ENCODE measurements around the gene EBI3. TPM values are rescaled to one million over a fixed set of nuclear protein-coding genes. Genes with fewer than 3 reads are reported as not detected.

Gene EBI3
- total and polyA plus RNA-seq, 4 donors = 1.8 to 7.8 (median 2.5) TPM

DNA sequence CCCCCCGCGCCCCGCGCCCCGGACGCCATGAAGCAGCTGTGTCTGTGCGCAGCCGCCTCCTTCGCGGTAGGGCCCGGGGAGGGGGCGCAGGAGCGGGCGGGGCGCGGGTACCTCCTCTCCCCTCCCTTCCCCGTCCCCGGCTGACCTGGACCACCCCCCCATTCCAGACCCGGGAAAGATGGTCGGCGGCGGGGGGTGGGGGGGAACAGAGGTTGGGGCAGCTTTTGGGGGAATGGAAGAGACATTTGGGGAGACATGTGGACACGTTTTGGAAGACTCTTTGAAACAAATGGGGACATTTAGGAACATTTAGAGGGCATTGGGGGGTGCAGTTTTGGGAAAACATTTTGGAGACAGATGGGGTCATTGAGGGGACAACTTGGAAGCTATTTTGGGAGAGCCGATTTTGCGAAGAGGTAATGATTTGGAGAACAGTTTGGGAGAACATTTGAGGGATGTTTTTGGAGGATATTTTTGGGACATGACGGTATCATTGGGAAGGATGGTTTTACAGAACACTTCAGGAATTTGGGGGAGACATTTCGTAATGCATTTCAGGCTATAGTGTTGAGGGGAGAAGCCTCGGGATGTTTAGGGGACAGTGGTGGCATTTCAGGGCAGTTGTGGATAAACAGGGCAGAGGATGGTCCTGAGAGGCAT is 30.7 kb upstream of the EBI3 start:
- H3K36me3 ChIP-seq (ENCODE audit: control insufficient read depth in 4 of 4, insufficient read depth in 3 of 4, low read depth in 1 of 4, low read length in 3 of 4) = no peaks in the 10 kb centered on the region
- WGBS = 22% methylated on average over 28 of the region's 28 CpGs

DNA sequence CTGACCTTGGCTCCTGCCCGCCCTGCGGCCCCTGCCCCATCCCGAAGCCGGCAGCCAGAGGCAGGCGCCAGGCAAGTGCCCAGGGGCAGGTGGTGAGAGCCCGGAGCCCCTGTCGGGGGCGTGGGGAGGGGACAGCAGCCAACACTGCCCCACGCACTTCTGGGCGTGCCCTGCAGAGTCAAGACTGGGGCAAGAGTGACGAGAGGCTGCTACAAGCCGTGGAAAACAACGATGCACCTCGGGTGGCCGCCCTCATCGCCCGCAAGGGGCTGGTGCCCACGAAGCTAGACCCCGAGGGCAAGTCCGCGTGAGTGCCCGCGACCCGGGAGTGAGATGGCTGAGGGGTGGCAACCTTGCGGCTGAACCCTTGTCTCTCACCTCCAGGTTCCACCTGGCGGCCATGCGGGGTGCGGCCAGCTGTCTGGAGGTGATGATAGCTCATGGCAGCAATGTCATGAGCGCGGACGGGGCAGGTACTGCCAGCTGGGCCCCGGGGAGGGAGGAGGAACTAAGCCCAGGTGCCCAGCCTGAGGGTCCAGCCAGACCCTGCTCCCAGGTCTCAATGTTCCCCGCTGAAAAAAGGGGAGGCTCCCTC is 29.5 kb upstream of the EBI3 start:
- no peak for DNase-seq (ENCODE audit: low spot score)
- H3K27me3 ChIP-seq (ENCODE audit: control insufficient read depth in 4 of 4, insufficient read depth in 4 of 4, low read length in 3 of 4) = no peaks in the 10 kb centered on the region
- TF ChIP-seq SP1 (IDR thresholded peaks at IDR 0.05) (no peak), FOXA1 (IDR thresholded peaks at IDR 0.05) (no peak), RAD21 (IDR thresholded peaks at IDR 0.05) (no peak), GABPA (IDR thresholded peaks at IDR 0.05 in 1 of 2, conservative IDR thresholded peaks at IDR 0.05 in 1 of 2) (no peak), NR2F2 (IDR thresholded peaks at IDR 0.05) (no peak), CTCF (IDR thresholded peaks at IDR 0.05; ENCODE audit: low read depth, low read length, missing input control) (no peak), EGR1 (IDR thresholded peaks at IDR 0.05; ENCODE audit: low read depth in 2 of 2) (no peak), JUND (IDR thresholded peaks at IDR 0.05) (no peak), HNF4G (IDR thresholded peaks at IDR 0.05) (no peak), YY1 (IDR thresholded peaks at IDR 0.05) (no peak), FOXA2 (IDR thresholded peaks at IDR 0.05) (no peak)

More for the DNA sequence above, 30.7 kb upstream of the EBI3 start:
- Histone ChIP-seq H3K4me3 (ENCODE audit: low read depth in 1 of 3, low read length in 3 of 3) (no peak overlapping the region), H3K4me1 (ENCODE audit: control insufficient read depth in 4 of 4, insufficient read depth in 4 of 4, low read length in 3 of 4) (no peaks in the 10 kb centered on the region), H3K27ac (ENCODE audit: low read depth in 1 of 2, low read length in 2 of 2) (no peak overlapping the region), H3K27me3 (ENCODE audit: control insufficient read depth in 4 of 4, insufficient read depth in 4 of 4, low read length in 3 of 4) (no peaks in the 10 kb centered on the region), H3K9ac (ENCODE audit: low read depth in 1 of 2, low read length in 2 of 2) (no peak overlapping the region), H3K9me3 (ENCODE audit: control insufficient read depth in 4 of 4, low read length in 3 of 4) (no peaks in the 10 kb centered on the region)
- TF ChIP-seq, protein P1, sequence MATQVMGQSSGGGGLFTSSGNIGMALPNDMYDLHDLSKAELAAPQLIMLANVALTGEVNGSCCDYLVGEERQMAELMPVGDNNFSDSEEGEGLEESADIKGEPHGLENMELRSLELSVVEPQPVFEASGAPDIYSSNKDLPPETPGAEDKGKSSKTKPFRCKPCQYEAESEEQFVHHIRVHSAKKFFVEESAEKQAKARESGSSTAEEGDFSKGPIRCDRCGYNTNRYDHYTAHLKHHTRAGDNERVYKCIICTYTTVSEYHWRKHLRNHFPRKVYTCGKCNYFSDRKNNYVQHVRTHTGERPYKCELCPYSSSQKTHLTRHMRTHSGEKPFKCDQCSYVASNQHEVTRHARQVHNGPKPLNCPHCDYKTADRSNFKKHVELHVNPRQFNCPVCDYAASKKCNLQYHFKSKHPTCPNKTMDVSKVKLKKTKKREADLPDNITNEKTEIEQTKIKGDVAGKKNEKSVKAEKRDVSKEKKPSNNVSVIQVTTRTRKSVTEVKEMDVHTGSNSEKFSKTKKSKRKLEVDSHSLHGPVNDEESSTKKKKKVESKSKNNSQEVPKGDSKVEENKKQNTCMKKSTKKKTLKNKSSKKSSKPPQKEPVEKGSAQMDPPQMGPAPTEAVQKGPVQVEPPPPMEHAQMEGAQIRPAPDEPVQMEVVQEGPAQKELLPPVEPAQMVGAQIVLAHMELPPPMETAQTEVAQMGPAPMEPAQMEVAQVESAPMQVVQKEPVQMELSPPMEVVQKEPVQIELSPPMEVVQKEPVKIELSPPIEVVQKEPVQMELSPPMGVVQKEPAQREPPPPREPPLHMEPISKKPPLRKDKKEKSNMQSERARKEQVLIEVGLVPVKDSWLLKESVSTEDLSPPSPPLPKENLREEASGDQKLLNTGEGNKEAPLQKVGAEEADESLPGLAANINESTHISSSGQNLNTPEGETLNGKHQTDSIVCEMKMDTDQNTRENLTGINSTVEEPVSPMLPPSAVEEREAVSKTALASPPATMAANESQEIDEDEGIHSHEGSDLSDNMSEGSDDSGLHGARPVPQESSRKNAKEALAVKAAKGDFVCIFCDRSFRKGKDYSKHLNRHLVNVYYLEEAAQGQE (IDR thresholded peaks at IDR 0.05) = no peak
- TF ChIP-seq FOXA2 (IDR thresholded peaks at IDR 0.05) (no peak), YY1 (IDR thresholded peaks at IDR 0.05) (no peak), EGR1 (IDR thresholded peaks at IDR 0.05; ENCODE audit: low read depth in 2 of 2) (no peak), ZBTB33 (IDR thresholded peaks at IDR 0.05) (no peak), SP1 (IDR thresholded peaks at IDR 0.05) (no peak), FOXA1 (IDR thresholded peaks at IDR 0.05) (no peak), HNF4G (IDR thresholded peaks at IDR 0.05) (no peak), RXRA (IDR thresholded peaks at IDR 0.05) (no peak), TAF1 (conservative IDR thresholded peaks at IDR 0.05) (no peak), GABPA (IDR thresholded peaks at IDR 0.05 in 1 of 2, conservative IDR thresholded peaks at IDR 0.05 in 1 of 2) (no peak), RAD21 (IDR thresholded peaks at IDR 0.05) (no peak), NR2F2 (IDR thresholded peaks at IDR 0.05) (no peak)
- TF ChIP-seq, protein P2, sequence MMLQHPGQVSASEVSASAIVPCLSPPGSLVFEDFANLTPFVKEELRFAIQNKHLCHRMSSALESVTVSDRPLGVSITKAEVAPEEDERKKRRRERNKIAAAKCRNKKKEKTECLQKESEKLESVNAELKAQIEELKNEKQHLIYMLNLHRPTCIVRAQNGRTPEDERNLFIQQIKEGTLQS (IDR thresholded peaks at IDR 0.05) = no peak
- no peak for DNase-seq (ENCODE audit: low spot score)

More for the DNA sequence above, 29.5 kb upstream of the EBI3 start:
- no peak overlapping the region for H3K4me3 ChIP-seq (ENCODE audit: low read depth in 1 of 3, low read length in 3 of 3)
- H3K9ac ChIP-seq (ENCODE audit: low read depth in 1 of 2, low read length in 2 of 2) = no peak overlapping the region
- H3K36me3 ChIP-seq (ENCODE audit: control insufficient read depth in 4 of 4, insufficient read depth in 3 of 4, low read depth in 1 of 4, low read length in 3 of 4) = no peaks in the 10 kb centered on the region
- H3K9me3 ChIP-seq (ENCODE audit: control insufficient read depth in 4 of 4, low read length in 3 of 4) = no peaks in the 10 kb centered on the region
- 81% methylated on average over 33 of the region's 33 CpGs for WGBS
- no peak overlapping the region for H3K27ac ChIP-seq (ENCODE audit: low read depth in 1 of 2, low read length in 2 of 2)
- H3K4me1 ChIP-seq (ENCODE audit: control insufficient read depth in 4 of 4, insufficient read depth in 4 of 4, low read length in 3 of 4) = peaks cover 0 to 1% (median 0%) of the 10 kb centered on the region in 4 donors

Data from liver (tissue), 9 donors.